ENCODE measurements around the gene MEST.

DNA sequence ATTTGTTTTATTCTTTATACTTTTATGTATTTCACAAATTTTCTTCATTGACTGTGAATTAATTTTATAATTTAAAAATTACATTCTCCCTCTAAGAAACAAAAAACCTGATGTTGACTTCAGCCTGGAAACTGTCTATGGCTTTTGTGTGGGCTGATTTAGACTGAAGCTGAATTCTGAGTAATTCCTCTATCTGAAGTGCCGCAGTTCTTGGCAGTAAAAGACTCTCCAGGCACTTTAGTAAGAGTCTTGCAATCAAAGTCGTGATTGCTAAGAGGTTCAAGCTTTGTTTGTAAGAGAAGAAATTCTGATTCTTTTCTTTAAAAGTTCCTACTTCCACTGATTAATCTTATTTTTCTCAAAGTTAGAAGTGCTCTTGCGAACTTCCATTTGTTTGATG lies 47.7 kb upstream of the MEST start:
- TF ChIP-seq POLR2AphosphoS5 (IDR thresholded peaks at IDR 0.05; ENCODE audit: low read depth, low read length) (no peak), SP1 (IDR thresholded peaks at IDR 0.05; ENCODE audit: low read depth) (no peak), EZH2 (IDR thresholded peaks at IDR 0.05) (no peak), TCF7L2 (IDR thresholded peaks at IDR 0.05; ENCODE audit: borderline replicate concordance, extremely low read depth, insufficient read depth, insufficient read length) (no peak), CEBPB (IDR thresholded peaks at IDR 0.05; ENCODE audit: low read depth) (no peak), POLR2A (IDR thresholded peaks at IDR 0.05; ENCODE audit: borderline replicate concordance, extremely low read depth, insufficient read depth, insufficient read length) (no peak), ATF3 (IDR thresholded peaks at IDR 0.05) (no peak), MAX (IDR thresholded peaks at IDR 0.05) (no peak)
- TF ChIP-seq, protein P1, sequence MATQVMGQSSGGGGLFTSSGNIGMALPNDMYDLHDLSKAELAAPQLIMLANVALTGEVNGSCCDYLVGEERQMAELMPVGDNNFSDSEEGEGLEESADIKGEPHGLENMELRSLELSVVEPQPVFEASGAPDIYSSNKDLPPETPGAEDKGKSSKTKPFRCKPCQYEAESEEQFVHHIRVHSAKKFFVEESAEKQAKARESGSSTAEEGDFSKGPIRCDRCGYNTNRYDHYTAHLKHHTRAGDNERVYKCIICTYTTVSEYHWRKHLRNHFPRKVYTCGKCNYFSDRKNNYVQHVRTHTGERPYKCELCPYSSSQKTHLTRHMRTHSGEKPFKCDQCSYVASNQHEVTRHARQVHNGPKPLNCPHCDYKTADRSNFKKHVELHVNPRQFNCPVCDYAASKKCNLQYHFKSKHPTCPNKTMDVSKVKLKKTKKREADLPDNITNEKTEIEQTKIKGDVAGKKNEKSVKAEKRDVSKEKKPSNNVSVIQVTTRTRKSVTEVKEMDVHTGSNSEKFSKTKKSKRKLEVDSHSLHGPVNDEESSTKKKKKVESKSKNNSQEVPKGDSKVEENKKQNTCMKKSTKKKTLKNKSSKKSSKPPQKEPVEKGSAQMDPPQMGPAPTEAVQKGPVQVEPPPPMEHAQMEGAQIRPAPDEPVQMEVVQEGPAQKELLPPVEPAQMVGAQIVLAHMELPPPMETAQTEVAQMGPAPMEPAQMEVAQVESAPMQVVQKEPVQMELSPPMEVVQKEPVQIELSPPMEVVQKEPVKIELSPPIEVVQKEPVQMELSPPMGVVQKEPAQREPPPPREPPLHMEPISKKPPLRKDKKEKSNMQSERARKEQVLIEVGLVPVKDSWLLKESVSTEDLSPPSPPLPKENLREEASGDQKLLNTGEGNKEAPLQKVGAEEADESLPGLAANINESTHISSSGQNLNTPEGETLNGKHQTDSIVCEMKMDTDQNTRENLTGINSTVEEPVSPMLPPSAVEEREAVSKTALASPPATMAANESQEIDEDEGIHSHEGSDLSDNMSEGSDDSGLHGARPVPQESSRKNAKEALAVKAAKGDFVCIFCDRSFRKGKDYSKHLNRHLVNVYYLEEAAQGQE (IDR thresholded peaks at IDR 0.05; ENCODE audit: low read depth) = no peak
- TF ChIP-seq, protein P2, sequence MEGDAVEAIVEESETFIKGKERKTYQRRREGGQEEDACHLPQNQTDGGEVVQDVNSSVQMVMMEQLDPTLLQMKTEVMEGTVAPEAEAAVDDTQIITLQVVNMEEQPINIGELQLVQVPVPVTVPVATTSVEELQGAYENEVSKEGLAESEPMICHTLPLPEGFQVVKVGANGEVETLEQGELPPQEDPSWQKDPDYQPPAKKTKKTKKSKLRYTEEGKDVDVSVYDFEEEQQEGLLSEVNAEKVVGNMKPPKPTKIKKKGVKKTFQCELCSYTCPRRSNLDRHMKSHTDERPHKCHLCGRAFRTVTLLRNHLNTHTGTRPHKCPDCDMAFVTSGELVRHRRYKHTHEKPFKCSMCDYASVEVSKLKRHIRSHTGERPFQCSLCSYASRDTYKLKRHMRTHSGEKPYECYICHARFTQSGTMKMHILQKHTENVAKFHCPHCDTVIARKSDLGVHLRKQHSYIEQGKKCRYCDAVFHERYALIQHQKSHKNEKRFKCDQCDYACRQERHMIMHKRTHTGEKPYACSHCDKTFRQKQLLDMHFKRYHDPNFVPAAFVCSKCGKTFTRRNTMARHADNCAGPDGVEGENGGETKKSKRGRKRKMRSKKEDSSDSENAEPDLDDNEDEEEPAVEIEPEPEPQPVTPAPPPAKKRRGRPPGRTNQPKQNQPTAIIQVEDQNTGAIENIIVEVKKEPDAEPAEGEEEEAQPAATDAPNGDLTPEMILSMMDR (IDR thresholded peaks at IDR 0.05 in 2 of 3, conservative IDR thresholded peaks at IDR 0.05 in 1 of 3; ENCODE audit: borderline replicate concordance in 1 of 3, insufficient read depth in 1 of 3, low read depth in 2 of 3, low read length in 2 of 3) = no peak

All from HCT116 (cell line).